ENCODE data around the gene GRK5. TPM values are rescaled to one million over a fixed set of nuclear protein-coding genes. Genes with fewer than 3 reads are reported as not detected.

GRK5 gene
- total RNA-seq, 1 donor = 16.0 TPM

- H3K4me3 ChIP-seq (ENCODE audit: low read depth, low read length) = no peak overlapping the region
- TF ChIP-seq CTCF (IDR thresholded peaks at IDR 0.05; ENCODE audit: insufficient read depth, low read depth, low read length) = no peak
- no peak for DNase-seq (ENCODE audit: low read depth)
Measured at GRCh38 chr10:119448628-119449584, 241.5 kb downstream of the GRK5 start.

- peak; percentile 86 for DNase-seq (ENCODE audit: low read depth)
- no peak overlapping the region for H3K4me3 ChIP-seq (ENCODE audit: low read depth, low read length)
- TF ChIP-seq CTCF (IDR thresholded peaks at IDR 0.05; ENCODE audit: insufficient read depth, low read depth, low read length) = no peak
Measured at GRCh38 chr10:119449760-119450461, 242.5 kb downstream of the GRK5 start.

GRCh38 chr10:119450606-119451299 is 243.4 kb downstream of the GRK5 start:
- DNase-seq (ENCODE audit: low read depth) = no peak
- no peak for TF ChIP-seq CTCF (IDR thresholded peaks at IDR 0.05; ENCODE audit: insufficient read depth, low read depth, low read length)
- H3K4me3 ChIP-seq (ENCODE audit: low read depth, low read length) = no peak overlapping the region

GRCh38 chr10:119451300-119451896 is 244.0 kb downstream of the GRK5 start:
- no peak overlapping the region for H3K4me3 ChIP-seq (ENCODE audit: low read depth, low read length)
- TF ChIP-seq CTCF (IDR thresholded peaks at IDR 0.05; ENCODE audit: insufficient read depth, low read depth, low read length) = no peak
- no peak for DNase-seq (ENCODE audit: low read depth)

GRCh38 chr10:119452396-119452795 is 245.0 kb downstream of the GRK5 start:
- no peak for TF ChIP-seq CTCF (IDR thresholded peaks at IDR 0.05; ENCODE audit: insufficient read depth, low read depth, low read length)
- no peak for DNase-seq (ENCODE audit: low read depth)
- no peak overlapping the region for H3K4me3 ChIP-seq (ENCODE audit: low read depth, low read length)

GRCh38 chr10:119453313-119453712 is 245.9 kb downstream of the GRK5 start:
- H3K4me3 ChIP-seq (ENCODE audit: low read depth, low read length) = no peak overlapping the region
- no peak for DNase-seq (ENCODE audit: low read depth)
- no peak for TF ChIP-seq CTCF (IDR thresholded peaks at IDR 0.05; ENCODE audit: insufficient read depth, low read depth, low read length)

Measured in fibroblast of villous mesenchyme (primary cell).